Gastrocnemius medialis (tissue), 4 donors: ENCODE measurements around the gene OR4F6.
"Not testable (repeated sequence)": the region's sequence is repeated elsewhere in the genome, so short reads cannot be mapped to it uniquely, and the experiment has no call there.

Experiments used
- POLR2A ChIP-seq, 2 donors: fragments of 450-650 bp; IDR thresholded peaks; one replicate each; pipeline ENCODE4 v1.6.1; 2017; ENCODE audit warnings: antibody characterized with exemption in 2 of 2, mild to moderate bottlenecking in 2 of 2, moderate library complexity in 2 of 2
- TF ChIP-seq, protein P1 (sequence below), 5 experiments: fragments of 450-650 bp in 3 of 5; fragments of 200-600 bp in 2 of 5; sonication (generic) in 2 of 5; IDR thresholded peaks in 4 of 5; conservative IDR thresholded peaks in 1 of 5; 1 replicate in 4 of 5; 2 replicates in 1 of 5; pipeline ENCODE4 v1.5.1; 2016 to 2019; ENCODE audit warnings: antibody characterized with exemption in 5 of 5, mild to moderate bottlenecking in 3 of 5, moderate library complexity in 3 of 5

DNA sequence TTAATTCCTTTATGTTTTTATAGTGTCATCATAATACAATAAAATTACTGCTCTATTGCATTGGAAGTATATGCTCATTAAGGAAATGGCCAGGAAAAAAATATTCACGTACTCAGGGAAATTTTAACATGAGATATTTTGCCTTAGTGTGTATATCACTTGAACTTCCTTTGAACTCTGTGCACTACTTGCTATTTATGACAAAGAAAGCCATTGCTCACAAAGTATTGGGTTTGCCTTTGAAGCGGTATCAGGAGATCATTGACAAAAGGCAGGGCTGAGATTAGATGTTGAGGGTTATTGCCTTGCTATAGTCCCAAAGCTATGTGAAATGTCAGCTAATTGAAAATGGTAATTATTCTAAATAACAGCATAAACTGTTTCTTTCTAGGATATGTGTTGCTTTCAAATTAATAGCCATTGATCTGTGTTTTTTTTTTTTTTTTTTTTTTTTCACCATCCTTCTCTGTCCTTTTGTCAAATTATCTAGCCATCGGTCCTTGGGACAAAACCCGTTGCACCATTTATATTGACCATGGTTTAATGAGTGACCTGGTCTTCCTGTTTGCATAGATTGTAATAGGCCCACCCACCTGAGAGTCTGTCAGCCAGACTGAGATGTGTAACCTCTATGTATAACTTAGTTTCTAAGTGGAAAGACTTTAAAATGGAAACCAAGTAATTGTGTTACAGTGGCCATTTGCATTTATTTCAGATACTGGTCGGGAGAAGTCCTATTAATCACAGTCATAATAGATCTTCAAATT lies 14.6 kb upstream of the OR4F6 start:
- TF ChIP-seq, protein P1, sequence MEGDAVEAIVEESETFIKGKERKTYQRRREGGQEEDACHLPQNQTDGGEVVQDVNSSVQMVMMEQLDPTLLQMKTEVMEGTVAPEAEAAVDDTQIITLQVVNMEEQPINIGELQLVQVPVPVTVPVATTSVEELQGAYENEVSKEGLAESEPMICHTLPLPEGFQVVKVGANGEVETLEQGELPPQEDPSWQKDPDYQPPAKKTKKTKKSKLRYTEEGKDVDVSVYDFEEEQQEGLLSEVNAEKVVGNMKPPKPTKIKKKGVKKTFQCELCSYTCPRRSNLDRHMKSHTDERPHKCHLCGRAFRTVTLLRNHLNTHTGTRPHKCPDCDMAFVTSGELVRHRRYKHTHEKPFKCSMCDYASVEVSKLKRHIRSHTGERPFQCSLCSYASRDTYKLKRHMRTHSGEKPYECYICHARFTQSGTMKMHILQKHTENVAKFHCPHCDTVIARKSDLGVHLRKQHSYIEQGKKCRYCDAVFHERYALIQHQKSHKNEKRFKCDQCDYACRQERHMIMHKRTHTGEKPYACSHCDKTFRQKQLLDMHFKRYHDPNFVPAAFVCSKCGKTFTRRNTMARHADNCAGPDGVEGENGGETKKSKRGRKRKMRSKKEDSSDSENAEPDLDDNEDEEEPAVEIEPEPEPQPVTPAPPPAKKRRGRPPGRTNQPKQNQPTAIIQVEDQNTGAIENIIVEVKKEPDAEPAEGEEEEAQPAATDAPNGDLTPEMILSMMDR (IDR thresholded peaks at IDR 0.05 in 4 of 5, conservative IDR thresholded peaks at IDR 0.05 in 1 of 5) = not testable (repeated sequence)
- not testable (repeated sequence) for TF ChIP-seq POLR2A (IDR thresholded peaks at IDR 0.05)
